ENCODE data around the gene NDNF. TPM values are rescaled to one million over a fixed set of nuclear protein-coding genes. Genes with fewer than 3 reads are reported as not detected.
A peak's percentile ranks its signal among the peaks of the same experiment; 100 is the strongest.

NDNF gene
- polyA plus RNA-seq, 1 of the 3 experiments (the other 2 are of a cell fraction), result not detected

DNA sequence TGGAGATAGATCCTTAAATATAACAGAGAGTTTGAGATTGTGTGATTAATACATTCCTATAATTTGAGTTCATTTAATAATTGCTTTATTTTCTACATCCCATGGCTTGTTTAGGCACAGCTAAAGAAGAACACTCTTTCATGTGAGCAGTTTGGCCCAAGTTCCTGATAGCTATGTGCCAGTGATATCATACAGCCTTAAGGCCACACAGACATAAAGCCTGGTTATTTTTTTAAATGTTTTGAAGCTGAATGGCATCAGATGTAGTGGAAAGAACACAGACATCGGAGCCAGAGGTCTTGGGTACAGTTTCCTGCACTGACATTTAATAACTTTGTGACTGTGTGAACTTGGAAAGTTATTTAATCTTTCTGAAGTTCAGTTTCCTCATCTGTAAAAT is 7.0 kb upstream of the NDNF start:
- H4K20me1 ChIP-seq (ENCODE audit: insufficient read depth), result no peaks in the 10 kb centered on the region
- H3F3A ChIP-seq (replicated peaks; ENCODE audit: insufficient read depth), result no peaks in the 10 kb centered on the region
- H3K27ac ChIP-seq (ENCODE audit: low read depth in 2 of 2, low read length in 1 of 2), result no peak overlapping the region
- H3K79me2 ChIP-seq (ENCODE audit: insufficient read depth), result no peaks in the 10 kb centered on the region
- no peaks in the 10 kb centered on the region for H3K4me1 ChIP-seq (ENCODE audit: control insufficient read depth in 1 of 2, insufficient read depth in 2 of 2, low read depth in 1 of 2, low read length in 1 of 2)
- no peak for DNase-seq
- H3K4me3 ChIP-seq (ENCODE audit: low read depth in 2 of 2, low read length in 1 of 2), result no peak overlapping the region
- 21% methylated on average over 1 of the region's 1 CpG for WGBS (ENCODE audit: low lambda C conversion rate)
- ChIA-PET POLR2A (no interaction called here), CTCF (no interaction called here)
- H3K9me3 ChIP-seq, result no peaks in the 10 kb centered on the region
- 0 out of 2 replicates have a peak, but pooled peaks cover 4% of the 10 kb centered on the region for H3K27me3 ChIP-seq (ENCODE audit: insufficient read depth)
- no peak overlapping the region for H3K4me2 ChIP-seq
- H3K9me2 ChIP-seq, result no peaks in the 10 kb centered on the region
- TF ChIP-seq RFX5 (IDR thresholded peaks at IDR 0.05; ENCODE audit: low read length), result no peak
- TF ChIP-seq, protein P1, sequence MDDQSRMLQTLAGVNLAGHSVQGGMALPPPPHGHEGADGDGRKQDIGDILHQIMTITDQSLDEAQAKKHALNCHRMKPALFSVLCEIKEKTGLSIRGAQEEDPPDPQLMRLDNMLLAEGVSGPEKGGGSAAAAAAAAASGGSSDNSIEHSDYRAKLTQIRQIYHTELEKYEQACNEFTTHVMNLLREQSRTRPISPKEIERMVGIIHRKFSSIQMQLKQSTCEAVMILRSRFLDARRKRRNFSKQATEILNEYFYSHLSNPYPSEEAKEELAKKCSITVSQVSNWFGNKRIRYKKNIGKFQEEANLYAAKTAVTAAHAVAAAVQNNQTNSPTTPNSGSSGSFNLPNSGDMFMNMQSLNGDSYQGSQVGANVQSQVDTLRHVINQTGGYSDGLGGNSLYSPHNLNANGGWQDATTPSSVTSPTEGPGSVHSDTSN (IDR thresholded peaks at IDR 0.05), result no peak
- no peak for TF ChIP-seq NFIC (IDR thresholded peaks at IDR 0.05; ENCODE audit: borderline replicate concordance)
- TF ChIP-seq SMC3 (IDR thresholded peaks at IDR 0.05; ENCODE audit: low read depth, low read length), result no peak
- no peak for TF ChIP-seq JUND (IDR thresholded peaks at IDR 0.05)
- TF ChIP-seq MEF2A (IDR thresholded peaks at IDR 0.05; ENCODE audit: borderline replicate concordance, low read depth), result no peak
- TF ChIP-seq TAF1 (IDR thresholded peaks at IDR 0.05; ENCODE audit: borderline replicate concordance, low read depth, low read length), result no peak
- no peak for TF ChIP-seq NRF1 (IDR thresholded peaks at IDR 0.05; ENCODE audit: low read depth, low read length)
- TF ChIP-seq TCF12 (IDR thresholded peaks at IDR 0.05), result no peak
- no peak for TF ChIP-seq GATA2 (CRISPR knock-in tag; IDR thresholded peaks at IDR 0.05)
- no peak for TF ChIP-seq ELF1 (IDR thresholded peaks at IDR 0.05)
- TF ChIP-seq EP300 (IDR thresholded peaks at IDR 0.05; ENCODE audit: borderline replicate concordance in 1 of 2, low read depth in 1 of 2, low read length in 1 of 2), result no peak
- no peak for TF ChIP-seq RXRA (IDR thresholded peaks at IDR 0.05; ENCODE audit: borderline replicate concordance, low read depth)
- TF ChIP-seq GABPA (IDR thresholded peaks at IDR 0.05; ENCODE audit: low read depth), result no peak
- TF ChIP-seq MXI1 (IDR thresholded peaks at IDR 0.05; ENCODE audit: low read depth, low read length), result no peak
- TF ChIP-seq TEAD4 (IDR thresholded peaks at IDR 0.05; ENCODE audit: borderline replicate concordance, insufficient read depth), result no peak
- no peak for TF ChIP-seq RCOR1 (IDR thresholded peaks at IDR 0.05; ENCODE audit: low read length)
- no peak for TF ChIP-seq FOXJ3 (CRISPR knock-in tag; IDR thresholded peaks at IDR 0.05)
- TF ChIP-seq, protein P2, sequence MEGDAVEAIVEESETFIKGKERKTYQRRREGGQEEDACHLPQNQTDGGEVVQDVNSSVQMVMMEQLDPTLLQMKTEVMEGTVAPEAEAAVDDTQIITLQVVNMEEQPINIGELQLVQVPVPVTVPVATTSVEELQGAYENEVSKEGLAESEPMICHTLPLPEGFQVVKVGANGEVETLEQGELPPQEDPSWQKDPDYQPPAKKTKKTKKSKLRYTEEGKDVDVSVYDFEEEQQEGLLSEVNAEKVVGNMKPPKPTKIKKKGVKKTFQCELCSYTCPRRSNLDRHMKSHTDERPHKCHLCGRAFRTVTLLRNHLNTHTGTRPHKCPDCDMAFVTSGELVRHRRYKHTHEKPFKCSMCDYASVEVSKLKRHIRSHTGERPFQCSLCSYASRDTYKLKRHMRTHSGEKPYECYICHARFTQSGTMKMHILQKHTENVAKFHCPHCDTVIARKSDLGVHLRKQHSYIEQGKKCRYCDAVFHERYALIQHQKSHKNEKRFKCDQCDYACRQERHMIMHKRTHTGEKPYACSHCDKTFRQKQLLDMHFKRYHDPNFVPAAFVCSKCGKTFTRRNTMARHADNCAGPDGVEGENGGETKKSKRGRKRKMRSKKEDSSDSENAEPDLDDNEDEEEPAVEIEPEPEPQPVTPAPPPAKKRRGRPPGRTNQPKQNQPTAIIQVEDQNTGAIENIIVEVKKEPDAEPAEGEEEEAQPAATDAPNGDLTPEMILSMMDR (IDR thresholded peaks at IDR 0.05), result no peak
- TF ChIP-seq CHD2 (IDR thresholded peaks at IDR 0.05; ENCODE audit: low read length, partially characterized antibody), result no peak
- 0 out of 2 replicates have a peak overlapping the region, but pooled peaks have one; percentile 19 for H2AFZ ChIP-seq (ENCODE audit: low read depth)
- no peak overlapping the region for H3K9ac ChIP-seq
- no peaks in the 10 kb centered on the region for H3K36me3 ChIP-seq (replicated peaks in 1 of 2; ENCODE audit: control insufficient read depth in 1 of 2, insufficient read depth in 2 of 2, low read length in 1 of 2)
